HepG2 (cell line): ENCODE results near the gene AFF2.

Experiments
- CC2D1A ChIP-seq: sonication (generic); formaldehyde crosslinking; IDR thresholded peaks from 2 replicates; pipeline ENCODE4 v1.8.1; 2023; ENCODE audit warnings: mild to moderate bottlenecking, missing genetic modification reagents
- CTCF ChIP-seq: sonication (generic); formaldehyde crosslinking; IDR thresholded peaks from 2 replicates; pipeline ENCODE4 v1.5.0; 2020; ENCODE audit warnings: mild to moderate bottlenecking, missing genetic modification reagents, moderate library complexity
- POLR2A ChIP-seq, 2 experiments: IDR thresholded peaks; 2 replicates each; pipeline ENCODE4 v1.6.1; 2011; ENCODE audit warnings: low read depth in 2 of 2, low read length in 2 of 2, mild to moderate bottlenecking in 1 of 2, moderate library complexity in 1 of 2; ENCODE audit not compliant: insufficient read depth in 1 of 2
- RORA ChIP-seq: sonication (generic); formaldehyde crosslinking; IDR thresholded peaks from 2 replicates; pipeline ENCODE4 v1.5.0; 2020; ENCODE audit warnings: mild to moderate bottlenecking, missing genetic modification reagents, moderate library complexity
- SP5 ChIP-seq: IDR thresholded peaks from 2 replicates; pipeline ENCODE4 v1.6.1; 2016; ENCODE audit warnings: low read depth, borderline replicate concordance

- no peak for TF ChIP-seq CC2D1A (CRISPR knock-in tag)
- TF ChIP-seq CTCF (CRISPR knock-in tag) = no peak
- no peak for TF ChIP-seq RORA (CRISPR knock-in tag)
- TF ChIP-seq SP5 (CRISPR knock-in tag) = no peak
- TF ChIP-seq POLR2A (IDR thresholded peaks at IDR 0.05; ENCODE audit: insufficient read depth in 1 of 2, low read depth in 2 of 2, low read length in 2 of 2) = no peak
Measured at GRCh38 chrX:148618470-148619445, 118.3 kb downstream of the AFF2 start.
